Heart left ventricle (tissue), 13 donors: ENCODE results near the gene NHERF1.

Experiments
- POLR2A ChIP-seq, 2 donors: fragments of 450-650 bp; IDR thresholded peaks; one replicate each; pipeline ENCODE4 v1.6.1; 2017; ENCODE audit warnings: antibody characterized with exemption in 2 of 2, mild to moderate bottlenecking in 2 of 2, moderate library complexity in 2 of 2
- TF ChIP-seq, protein P1 (sequence below), 12 donors: fragments of 200-600 bp; sonication (generic) in 4 of 12; IDR thresholded peaks; one replicate each; pipeline versions ENCODE4 v1.5.0 to v1.8.0; 2018 to 2022; ENCODE audit warnings: antibody characterized with exemption in 12 of 12, mild to moderate bottlenecking in 5 of 12
- donor health status: ischemic (EF 13 %, LVEDD 7.1; RV severe dilation, severe dysfunction).
- donor health status: DM: no; HTN: yes; CAD: no.
- donor health status: DM: no; HTN: no; CAD: no.
- donor health status: ischemic (EF 25% LVEDD 6.9; RV normal size, moderate dysfunction).
- donor health status: ischemic (EF 25% LVEDD 5.7; RV mildly dilated, moderate dysfunction).
- donor health status: ischemic (EF 35%, LVEDD 5.7; RV mildly dilated, moderate dysfunction).
- donor health status: nonischemic (EF 11% LVEDD 7.7; RV severe dilation, severe dysfunction).
- donor health status: DM: yes; HTN: yes; CAD: no.
- donor health status: PGD.
- donor health status: ischemic (EF 29% LVEDD 5.4; RV normal size, mild dysfunction).
- donor health status: nonischemic (EF 23%, LVEDD 6.1; RV moderate dilation, normal function).

- TF ChIP-seq, protein P1, sequence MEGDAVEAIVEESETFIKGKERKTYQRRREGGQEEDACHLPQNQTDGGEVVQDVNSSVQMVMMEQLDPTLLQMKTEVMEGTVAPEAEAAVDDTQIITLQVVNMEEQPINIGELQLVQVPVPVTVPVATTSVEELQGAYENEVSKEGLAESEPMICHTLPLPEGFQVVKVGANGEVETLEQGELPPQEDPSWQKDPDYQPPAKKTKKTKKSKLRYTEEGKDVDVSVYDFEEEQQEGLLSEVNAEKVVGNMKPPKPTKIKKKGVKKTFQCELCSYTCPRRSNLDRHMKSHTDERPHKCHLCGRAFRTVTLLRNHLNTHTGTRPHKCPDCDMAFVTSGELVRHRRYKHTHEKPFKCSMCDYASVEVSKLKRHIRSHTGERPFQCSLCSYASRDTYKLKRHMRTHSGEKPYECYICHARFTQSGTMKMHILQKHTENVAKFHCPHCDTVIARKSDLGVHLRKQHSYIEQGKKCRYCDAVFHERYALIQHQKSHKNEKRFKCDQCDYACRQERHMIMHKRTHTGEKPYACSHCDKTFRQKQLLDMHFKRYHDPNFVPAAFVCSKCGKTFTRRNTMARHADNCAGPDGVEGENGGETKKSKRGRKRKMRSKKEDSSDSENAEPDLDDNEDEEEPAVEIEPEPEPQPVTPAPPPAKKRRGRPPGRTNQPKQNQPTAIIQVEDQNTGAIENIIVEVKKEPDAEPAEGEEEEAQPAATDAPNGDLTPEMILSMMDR (IDR thresholded peaks at IDR 0.05) = no peak
- no peak for TF ChIP-seq POLR2A (IDR thresholded peaks at IDR 0.05)
Observed at GRCh38 chr17:74699236-74699635, 49.2 kb upstream of the NHERF1 start.
